NB4 (cell line): Measurements from ENCODE around the gene KLHL26.

Experiments
- CTCF ChIP-seq: IDR thresholded peaks from one replicate; pipeline ENCODE4 v1.5.1; 2012; ENCODE audit warnings: low read depth, low read length
- MAX ChIP-seq: IDR thresholded peaks from 2 replicates; pipeline ENCODE4 v1.6.1; 2011; ENCODE audit warnings: low read depth, low read length
- MYC ChIP-seq: IDR thresholded peaks from 2 replicates; pipeline ENCODE4 v1.6.1; 2011; ENCODE audit warnings: low read depth, low read length
- POLR2A ChIP-seq: IDR thresholded peaks from 2 replicates; pipeline ENCODE4 v1.6.1; 2011; ENCODE audit warnings: mild to moderate bottlenecking; ENCODE audit not compliant: insufficient read length; ENCODE audit errors: extremely low read depth

- TF ChIP-seq CTCF (no peak), MAX (no peak), POLR2A (no peak), MYC (no peak)
These were observed 37.8 kb downstream of the KLHL26 start for GRCh38 chr19:18674616-18675015.
